AG09319 (cell line): Measurements from ENCODE around the gene NOLC1.

Experiments used
- DNase-seq: peaks from one replicate; pipeline ENCODE4 v3.0.0-alpha.2; 2010; ENCODE audit warnings: low read depth; ENCODE audit errors: extremely low read depth
- TF ChIP-seq, protein P1 (sequence below): IDR thresholded peaks from 2 replicates; pipeline ENCODE4 v1.5.1; 2011; ENCODE audit warnings: low read depth, mild to moderate bottlenecking, inconsistent platforms, low read length, moderate library complexity

Gene NOLC1

DNA sequence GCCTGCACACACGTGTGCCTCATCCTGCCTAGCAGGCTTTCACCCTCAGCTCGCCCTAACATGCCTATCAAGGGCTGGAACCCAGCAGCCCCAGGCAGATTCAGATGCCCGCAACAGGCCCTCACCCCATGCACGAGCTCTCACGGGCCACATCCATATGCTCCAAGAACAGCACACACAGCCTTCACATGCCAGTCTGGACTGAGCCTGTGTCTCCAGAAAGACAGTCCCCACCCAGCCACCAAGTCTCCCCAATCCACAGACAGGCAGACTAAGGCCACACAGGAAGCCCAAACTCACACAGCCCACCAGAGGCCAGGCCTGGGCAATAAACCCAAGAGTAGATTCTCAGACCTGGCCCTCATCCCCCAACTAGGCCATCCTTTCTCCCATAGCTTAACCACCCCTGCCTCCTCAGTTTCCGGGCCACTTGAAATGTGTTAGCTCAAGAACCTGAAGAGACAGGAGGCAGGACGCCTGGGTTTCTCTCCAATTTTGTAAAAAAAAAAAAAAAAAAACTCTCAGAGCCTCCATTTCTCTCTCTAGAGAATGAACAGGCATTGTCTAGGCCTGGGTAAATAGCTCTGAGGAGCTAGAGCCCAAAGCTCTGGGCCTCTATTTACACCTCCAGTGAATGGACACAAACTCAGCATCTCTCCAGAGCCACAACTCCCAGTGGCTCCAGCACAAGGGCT, 38.8 kb upstream of the NOLC1 start:
- no peak for DNase-seq
- TF ChIP-seq, protein P1, sequence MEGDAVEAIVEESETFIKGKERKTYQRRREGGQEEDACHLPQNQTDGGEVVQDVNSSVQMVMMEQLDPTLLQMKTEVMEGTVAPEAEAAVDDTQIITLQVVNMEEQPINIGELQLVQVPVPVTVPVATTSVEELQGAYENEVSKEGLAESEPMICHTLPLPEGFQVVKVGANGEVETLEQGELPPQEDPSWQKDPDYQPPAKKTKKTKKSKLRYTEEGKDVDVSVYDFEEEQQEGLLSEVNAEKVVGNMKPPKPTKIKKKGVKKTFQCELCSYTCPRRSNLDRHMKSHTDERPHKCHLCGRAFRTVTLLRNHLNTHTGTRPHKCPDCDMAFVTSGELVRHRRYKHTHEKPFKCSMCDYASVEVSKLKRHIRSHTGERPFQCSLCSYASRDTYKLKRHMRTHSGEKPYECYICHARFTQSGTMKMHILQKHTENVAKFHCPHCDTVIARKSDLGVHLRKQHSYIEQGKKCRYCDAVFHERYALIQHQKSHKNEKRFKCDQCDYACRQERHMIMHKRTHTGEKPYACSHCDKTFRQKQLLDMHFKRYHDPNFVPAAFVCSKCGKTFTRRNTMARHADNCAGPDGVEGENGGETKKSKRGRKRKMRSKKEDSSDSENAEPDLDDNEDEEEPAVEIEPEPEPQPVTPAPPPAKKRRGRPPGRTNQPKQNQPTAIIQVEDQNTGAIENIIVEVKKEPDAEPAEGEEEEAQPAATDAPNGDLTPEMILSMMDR: no peak

DNA sequence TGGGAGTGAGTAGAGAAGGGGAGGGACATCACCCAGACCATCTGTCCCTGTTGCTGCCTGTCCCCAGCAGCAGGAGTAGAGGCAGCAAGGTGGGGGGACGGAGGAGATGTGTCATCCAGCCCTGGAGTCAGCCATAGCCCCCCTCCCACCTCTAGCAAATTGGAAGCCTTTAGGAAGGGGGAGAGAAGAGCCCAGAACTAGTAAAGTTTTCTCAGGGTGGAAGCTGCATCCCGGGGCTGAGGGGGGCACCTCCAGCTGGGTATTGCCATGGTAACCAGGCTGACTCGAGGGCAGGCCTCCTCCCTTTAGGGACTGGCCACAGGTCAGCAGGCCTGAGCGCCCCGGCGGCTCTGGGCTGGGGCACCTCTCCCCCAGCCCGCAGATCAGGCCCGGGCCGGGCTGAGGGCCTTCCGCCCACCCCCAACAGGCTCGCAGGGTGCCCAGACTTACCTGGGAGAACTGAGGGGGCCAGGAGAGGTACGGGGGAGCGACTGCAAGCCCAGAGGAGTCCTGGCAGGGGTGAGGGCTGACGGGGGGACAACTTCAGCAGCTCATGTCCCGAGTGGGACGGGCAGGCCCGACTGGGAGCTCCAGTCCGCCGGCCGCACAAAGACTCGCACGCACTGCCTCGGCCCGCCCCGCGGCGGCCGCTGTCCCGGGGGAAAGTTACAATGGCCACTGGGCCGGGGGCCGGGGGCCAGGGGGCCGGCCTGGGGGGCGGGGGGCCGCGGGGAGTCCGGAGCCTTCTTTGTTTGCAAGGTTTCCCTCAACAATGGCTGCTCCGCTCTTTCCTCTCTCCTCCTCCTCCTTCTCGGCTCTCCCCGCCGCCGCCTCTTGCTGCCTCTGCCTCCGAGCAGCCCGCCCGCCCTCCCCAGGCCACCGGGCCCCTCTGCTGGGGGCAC, 38.0 kb upstream of the NOLC1 start:
- no peak for DNase-seq
- TF ChIP-seq, protein P1: no peak

DNA sequence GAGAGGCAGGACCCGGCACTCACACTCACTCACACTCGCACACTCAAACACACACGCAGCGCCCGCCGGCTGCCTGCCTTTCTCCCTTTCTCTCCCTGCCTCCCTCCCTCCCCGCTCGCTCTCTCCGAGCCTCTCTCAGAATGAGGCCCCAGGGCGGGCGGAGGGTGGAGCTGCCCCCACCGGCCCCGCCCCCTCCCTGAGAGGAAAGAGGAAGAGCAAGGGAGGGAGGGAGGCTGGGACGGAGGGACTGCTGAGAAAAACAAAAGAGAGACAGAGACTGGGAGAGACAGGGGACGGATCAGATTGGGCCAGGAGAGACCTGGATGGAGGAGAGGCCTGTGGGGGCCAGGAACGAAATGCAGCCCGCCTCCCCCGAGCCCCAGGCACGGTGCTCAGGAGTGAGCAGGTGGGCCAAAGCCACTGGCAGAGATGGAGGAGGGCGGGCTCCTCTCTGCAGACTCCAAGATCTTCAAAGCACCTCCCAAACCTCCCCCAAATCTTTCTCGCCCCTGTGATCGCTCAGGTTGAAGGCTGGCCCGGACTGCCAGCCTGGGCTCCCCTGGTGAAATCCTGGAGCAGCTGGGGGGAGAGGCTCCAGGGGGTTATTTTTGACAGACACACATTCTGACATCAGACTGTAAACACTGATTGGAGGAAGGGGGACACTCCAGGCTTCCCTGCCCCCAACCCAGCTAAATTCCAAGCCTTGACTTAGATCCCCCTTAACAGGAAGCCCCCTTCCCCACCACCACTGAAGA, 37.1 kb upstream of the NOLC1 start:
- no peak for DNase-seq
- TF ChIP-seq, protein P1: no peak

DNA sequence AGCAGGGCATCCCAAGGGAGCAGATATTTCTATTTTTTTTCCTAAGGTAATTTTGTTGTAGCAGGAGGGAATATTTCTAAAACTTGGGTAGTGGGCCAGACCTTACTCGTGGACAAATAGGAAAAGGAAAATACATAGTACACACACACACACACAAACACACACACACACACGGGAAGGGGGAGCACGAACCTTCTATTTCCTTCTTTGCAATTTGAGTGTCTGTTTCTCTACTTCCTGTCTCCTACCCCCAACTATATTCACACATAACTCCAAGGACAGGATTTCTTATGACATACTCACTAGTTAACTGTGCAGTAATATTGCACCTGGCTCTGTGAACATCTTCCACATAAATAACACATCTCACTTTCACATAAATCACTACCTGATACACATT, 36.4 kb upstream of the NOLC1 start:
- DNase-seq: no peak

DNA sequence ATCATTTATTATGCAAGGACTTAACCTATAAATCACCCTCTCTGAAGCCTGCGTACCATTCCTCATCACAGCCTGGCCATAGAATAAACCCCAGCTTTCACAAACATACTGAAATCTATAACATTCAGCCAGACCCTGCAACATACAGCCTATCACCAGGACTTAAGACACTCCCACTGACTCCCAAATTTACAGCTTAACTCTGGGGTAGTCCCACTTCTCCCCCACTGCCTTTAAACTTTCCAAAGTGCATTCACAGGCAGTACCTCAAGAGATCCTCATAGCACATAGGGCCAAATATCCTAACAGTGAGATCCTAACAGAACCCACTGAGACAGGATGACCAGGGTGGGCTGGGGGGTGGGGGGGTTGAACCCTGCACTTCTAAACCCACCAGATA, 35.5 kb upstream of the NOLC1 start:
- DNase-seq: no peak
- TF ChIP-seq, protein P1: no peak

More for the DNA sequence above, 36.4 kb upstream of the NOLC1 start:
- TF ChIP-seq, protein P1: no peak

DNA sequence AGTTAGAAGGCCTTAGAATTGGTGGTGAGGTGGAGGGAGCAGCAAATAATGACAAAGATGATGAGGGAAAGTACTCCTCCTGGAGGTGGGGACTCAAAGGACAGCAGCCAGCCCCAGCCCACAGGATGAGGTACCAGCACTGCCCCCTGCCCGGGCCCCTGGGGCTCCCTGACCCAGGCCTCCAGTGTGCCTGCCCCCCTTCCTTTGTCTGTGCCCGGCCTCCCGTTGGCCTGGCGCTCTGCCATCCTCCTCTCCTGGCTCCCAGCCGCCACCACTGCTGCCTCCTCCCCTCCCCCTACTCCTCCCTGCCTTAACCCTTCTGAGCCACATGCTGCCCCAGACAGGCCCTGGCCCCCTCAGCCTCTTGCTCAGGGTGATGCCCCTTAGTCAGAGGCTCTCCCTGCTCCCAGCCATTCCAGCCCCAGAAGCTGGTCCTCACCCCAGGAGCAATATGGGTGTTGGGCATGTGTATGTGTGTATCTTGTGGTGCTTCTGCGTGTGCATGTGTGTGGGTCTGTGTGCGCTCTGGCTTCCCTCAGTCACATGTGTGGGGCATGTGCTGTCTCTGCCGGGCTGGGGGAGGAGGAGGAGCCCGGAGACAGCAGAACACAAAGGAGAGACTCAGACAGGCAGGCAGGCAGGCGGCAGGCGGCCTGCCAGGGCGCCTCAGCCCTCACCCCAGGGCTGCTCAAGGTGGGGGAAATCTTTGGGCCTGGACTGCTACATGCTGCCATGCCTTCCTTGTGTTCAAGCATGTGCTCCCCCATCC, 34.6 kb upstream of the NOLC1 start:
- TF ChIP-seq, protein P1: peak; percentile 24
- peak; percentile 56 for DNase-seq
